Karpas-422 (cell line): Measurements from ENCODE around the gene KRTCAP2. TPM values are rescaled to one million over a fixed set of nuclear protein-coding genes. Genes with fewer than 3 reads are reported as not detected.

Experiments
- DNase-seq: peaks from one replicate; pipeline ENCODE4 v3.0.0-alpha.2; 2015
- H2AFZ ChIP-seq: fragments of 200-600 bp; sonication (generic); 2 replicates; pipeline ENCODE4 v1.6.1; 2014; ENCODE audit warnings: antibody characterized with exemption, low read length, mixed read lengths
- H3K27ac ChIP-seq: fragments of 200-600 bp; sonication (generic); 2 replicates; pipeline ENCODE4 v1.5.1; 2014; ENCODE audit warnings: mild to moderate bottlenecking, low read length, moderate library complexity
- H3K27me3 ChIP-seq: fragments of 200-600 bp; sonication (generic); 2 replicates; pipeline ENCODE4 v1.6.1; 2014; ENCODE audit warnings: low read length, mixed read lengths
- H3K36me3 ChIP-seq: fragments of 200-600 bp; sonication (generic); 2 replicates; pipeline ENCODE4 v1.6.1; 2014; ENCODE audit warnings: low read length, mixed read lengths; ENCODE audit not compliant: insufficient read depth
- H3K4me1 ChIP-seq: fragments of 200-600 bp; sonication (generic); 2 replicates; pipeline ENCODE4 v1.6.1; 2014; ENCODE audit warnings: mild to moderate bottlenecking, low read length, mixed read lengths
- H3K4me2 ChIP-seq: fragments of 200-600 bp; sonication (generic); 2 replicates; pipeline ENCODE4 v1.6.1; 2014; ENCODE audit warnings: low read length, low read depth, mild to moderate bottlenecking; ENCODE audit not compliant: poor library complexity, severe bottlenecking
- H3K4me3 ChIP-seq: fragments of 200-600 bp; sonication (generic); 2 replicates; pipeline ENCODE4 v1.5.1; 2014; ENCODE audit warnings: mild to moderate bottlenecking, antibody characterized with exemption, low read length, mixed read lengths
- H3K79me2 ChIP-seq: fragments of 200-600 bp; sonication (generic); 2 replicates; pipeline ENCODE4 v1.6.1; 2014; ENCODE audit warnings: mild to moderate bottlenecking, low read length, mixed read lengths
- H3K9ac ChIP-seq: fragments of 200-600 bp; sonication (generic); 2 replicates; pipeline ENCODE4 v1.6.0; 2014; ENCODE audit warnings: low read length
- H3K9me2 ChIP-seq: fragments of 200-600 bp; sonication (generic), shearing (Covaris generic); replicated peaks from 2 replicates; pipeline ENCODE4 v1.6.0; 2014; ENCODE audit warnings: mild to moderate bottlenecking, low read length, moderate library complexity; ENCODE audit not compliant: insufficient read depth
- H3K9me3 ChIP-seq: fragments of 300-700, 200-600 bp; sonication (generic); 2 replicates; pipeline ENCODE4 v1.6.1; 2014; ENCODE audit warnings: low read length, mixed read lengths
- H4K20me1 ChIP-seq: fragments of 200-600 bp; sonication (generic); 2 replicates; pipeline ENCODE4 v1.6.1; 2014; ENCODE audit warnings: mild to moderate bottlenecking, antibody characterized with exemption, low read length, low read depth; ENCODE audit not compliant: insufficient read depth
- total RNA-seq: library from RNA; depleted of rRNA; stranded (reverse); fragments of >200 nt; shearing (Covaris generic); gene quantifications from 2 replicates; pipeline ENCODE4 v1.2.3, GENCODE V29; 2014; ENCODE audit warnings: low replicate concordance

KRTCAP2 gene
- total RNA-seq, 1 experiment from 2014 or later: 400 TPM

DNA sequence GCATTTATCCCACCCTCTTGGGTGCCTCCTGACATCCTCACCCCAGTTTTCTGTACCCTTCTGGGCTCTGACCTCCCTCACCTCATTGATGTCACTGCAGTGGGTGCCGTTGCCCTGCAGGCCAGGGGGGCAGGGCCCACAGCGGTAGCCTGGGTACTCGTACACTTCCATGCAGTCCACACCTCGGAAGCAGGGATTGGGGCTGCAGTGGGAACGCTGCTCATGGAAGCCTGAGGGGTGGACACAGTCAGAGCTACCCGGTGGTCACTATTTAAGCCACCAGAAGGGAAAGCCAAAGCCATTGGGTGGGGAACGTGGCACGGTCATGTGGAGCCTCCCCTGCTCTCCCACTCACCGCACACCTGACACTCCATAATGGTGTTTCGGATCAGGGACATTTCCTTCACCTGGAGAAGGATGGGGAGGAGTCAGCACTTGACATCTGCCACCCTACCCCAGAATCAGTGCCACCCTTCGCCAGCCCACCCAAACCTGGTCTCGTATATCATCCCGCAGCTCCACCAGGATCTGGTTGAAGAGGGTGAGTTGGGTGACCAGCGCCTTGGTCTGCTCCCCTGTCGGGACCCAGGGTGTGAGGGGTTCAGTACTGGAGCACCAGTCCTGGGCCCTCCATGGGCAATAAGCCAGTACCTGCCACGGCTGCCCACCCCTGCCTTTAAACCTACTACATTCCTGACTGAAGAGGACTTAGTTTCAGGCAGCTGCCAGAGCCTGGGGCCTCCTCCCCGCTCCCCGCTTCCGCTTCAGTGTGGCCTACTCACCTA is 29.8 kb upstream of the KRTCAP2 start:
- Histone ChIP-seq H3K36me3 (no peaks in the 10 kb centered on the region), H3K27ac (no peak overlapping the region), H2AFZ (no peak overlapping the region), H3K4me3 (no peak overlapping the region), H4K20me1 (no peaks in the 10 kb centered on the region), H3K9ac (no peak overlapping the region), H3K4me2 (no peak overlapping the region), H3K79me2 (no peaks in the 10 kb centered on the region), H3K4me1 (peaks cover 11% of the 10 kb centered on the region), H3K9me3 (no peaks in the 10 kb centered on the region), H3K9me2 (no peaks in the 10 kb centered on the region), H3K27me3 (no peaks in the 10 kb centered on the region)
- DNase-seq: no peak

GRCh38 chr1:155202198-155202597 is 29.1 kb upstream of the KRTCAP2 start:
- no peak overlapping the region for H3K27ac ChIP-seq

DNA sequence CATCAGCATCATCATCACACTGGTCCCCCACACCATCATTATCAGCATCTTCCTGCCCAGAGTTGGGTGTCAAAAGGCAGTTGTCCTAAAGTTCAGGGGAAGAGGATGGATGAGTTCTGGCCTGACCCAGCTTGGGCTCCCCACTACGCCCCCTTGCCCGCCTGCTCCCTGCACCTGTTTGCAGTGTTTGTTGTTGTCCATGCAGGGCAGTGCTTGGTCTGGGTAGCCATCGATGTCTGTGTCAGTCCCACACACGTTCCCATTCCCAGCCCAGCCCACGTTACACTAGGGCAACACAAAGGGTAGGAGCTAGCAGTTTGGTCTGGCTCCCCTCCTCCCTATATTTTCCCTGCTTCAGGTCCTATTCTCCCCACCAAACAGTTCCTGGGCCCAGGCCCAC is 27.8 kb upstream of the KRTCAP2 start:
- peaks cover 6% of the 10 kb centered on the region for H3K4me1 ChIP-seq
- no peaks in the 10 kb centered on the region for H3K36me3 ChIP-seq
- no peak overlapping the region for H3K4me2 ChIP-seq
- no peaks in the 10 kb centered on the region for H3K9me2 ChIP-seq
- H4K20me1 ChIP-seq: no peaks in the 10 kb centered on the region
- no peaks in the 10 kb centered on the region for H3K27me3 ChIP-seq
- no peaks in the 10 kb centered on the region for H3K79me2 ChIP-seq
- no peaks in the 10 kb centered on the region for H3K9me3 ChIP-seq
- no peak overlapping the region for H3K4me3 ChIP-seq
- H3K9ac ChIP-seq: no peak overlapping the region
- DNase-seq: no peak
- no peak overlapping the region for H2AFZ ChIP-seq
- H3K27ac ChIP-seq: no peak overlapping the region

More at GRCh38 chr1:155202198-155202597, 29.1 kb upstream of the KRTCAP2 start:
- no peak overlapping the region for H3K9ac ChIP-seq
- no peak overlapping the region for H2AFZ ChIP-seq
- peaks cover 4% of the 10 kb centered on the region for H3K4me1 ChIP-seq
- no peaks in the 10 kb centered on the region for H4K20me1 ChIP-seq
- no peak for DNase-seq
- H3K9me2 ChIP-seq: no peaks in the 10 kb centered on the region
- H3K27me3 ChIP-seq: no peaks in the 10 kb centered on the region
- no peaks in the 10 kb centered on the region for H3K79me2 ChIP-seq
- no peaks in the 10 kb centered on the region for H3K9me3 ChIP-seq
- no peaks in the 10 kb centered on the region for H3K36me3 ChIP-seq
- no peak overlapping the region for H3K4me2 ChIP-seq
- no peak overlapping the region for H3K4me3 ChIP-seq

DNA sequence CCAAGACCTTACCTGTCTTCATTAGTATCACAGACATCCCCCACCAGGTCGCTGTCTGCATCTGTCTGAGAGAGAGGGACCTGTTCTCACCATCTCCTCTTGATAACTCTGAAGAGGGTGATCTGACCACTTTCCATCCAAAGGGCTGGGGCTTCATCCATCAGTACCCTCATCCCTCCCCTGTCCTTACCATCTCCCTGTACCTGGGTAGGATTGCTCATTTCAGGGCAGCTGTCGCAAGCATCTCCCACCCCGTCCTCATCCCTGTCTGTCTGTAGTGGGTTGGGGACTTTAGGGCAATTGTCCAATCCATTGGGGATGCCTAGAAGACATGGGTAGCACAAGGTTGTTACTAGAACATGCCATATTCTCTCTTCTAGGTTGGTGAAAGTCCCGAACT is 26.7 kb upstream of the KRTCAP2 start:
- Histone ChIP-seq H3K27me3 (no peaks in the 10 kb centered on the region), H3K9ac (no peak overlapping the region), H3K4me3 (no peak overlapping the region), H3K9me2 (no peaks in the 10 kb centered on the region), H3K79me2 (no peaks in the 10 kb centered on the region), H3K4me1 (peaks cover 14% of the 10 kb centered on the region), H2AFZ (no peak overlapping the region), H3K36me3 (no peaks in the 10 kb centered on the region), H3K4me2 (no peak overlapping the region), H3K27ac (no peak overlapping the region), H3K9me3 (no peaks in the 10 kb centered on the region), H4K20me1 (no peaks in the 10 kb centered on the region)
- no peak for DNase-seq

GRCh38 chr1:155198547-155198906 is 25.4 kb upstream of the KRTCAP2 start:
- Histone ChIP-seq H3K4me1 (peaks cover 25% of the 10 kb centered on the region), H3K27ac (no peak overlapping the region), H3K9me2 (no peaks in the 10 kb centered on the region), H3K36me3 (no peaks in the 10 kb centered on the region), H3K9me3 (no peaks in the 10 kb centered on the region), H3K4me2 (no peak overlapping the region), H3K9ac (no peak overlapping the region), H4K20me1 (no peaks in the 10 kb centered on the region), H3K79me2 (no peaks in the 10 kb centered on the region), H3K27me3 (no peaks in the 10 kb centered on the region), H3K4me3 (no peak overlapping the region), H2AFZ (no peak overlapping the region)
- no peak for DNase-seq

GRCh38 chr1:155197901-155198546 is 24.9 kb upstream of the KRTCAP2 start:
- Histone ChIP-seq H3K4me1 (peaks cover 30% of the 10 kb centered on the region), H3K9ac (no peak overlapping the region), H3K27ac (no peak overlapping the region), H3K36me3 (no peaks in the 10 kb centered on the region), H3K9me3 (no peaks in the 10 kb centered on the region), H3K4me2 (no peak overlapping the region), H3K79me2 (no peaks in the 10 kb centered on the region), H2AFZ (no peak overlapping the region), H3K9me2 (no peaks in the 10 kb centered on the region), H3K27me3 (no peaks in the 10 kb centered on the region), H4K20me1 (no peaks in the 10 kb centered on the region), H3K4me3 (no peak overlapping the region)
- no peak for DNase-seq

- Histone ChIP-seq H3K27me3 (no peaks in the 10 kb centered on the region), H3K36me3 (no peaks in the 10 kb centered on the region), H3K9me3 (no peaks in the 10 kb centered on the region), H3K9me2 (no peaks in the 10 kb centered on the region), H3K4me3 (no peak overlapping the region), H2AFZ (no peak overlapping the region), H3K4me1 (peaks cover 32% of the 10 kb centered on the region), H4K20me1 (no peaks in the 10 kb centered on the region), H3K27ac (no peak overlapping the region), H3K4me2 (no peak overlapping the region), H3K79me2 (no peaks in the 10 kb centered on the region), H3K9ac (no peak overlapping the region)
- DNase-seq: no peak
Measured at GRCh38 chr1:155196893-155197638, 24.0 kb upstream of the KRTCAP2 start.
